SKM-1 (cell line): ENCODE data around the gene XIRP1.
A peak's percentile ranks its signal among the peaks of the same experiment; 100 is the strongest.
"Not testable (repeated sequence)": the region's sequence is repeated elsewhere in the genome, so short reads cannot be mapped to it uniquely, and the experiment has no call there.

Source experiments
- DNase-seq: peaks from one replicate; lab custom pipeline; 2025; ENCODE audit not compliant: unreplicated experiment; lab: John Stamatoyannopoulos, UW

The XIRP1 gene

DNA sequence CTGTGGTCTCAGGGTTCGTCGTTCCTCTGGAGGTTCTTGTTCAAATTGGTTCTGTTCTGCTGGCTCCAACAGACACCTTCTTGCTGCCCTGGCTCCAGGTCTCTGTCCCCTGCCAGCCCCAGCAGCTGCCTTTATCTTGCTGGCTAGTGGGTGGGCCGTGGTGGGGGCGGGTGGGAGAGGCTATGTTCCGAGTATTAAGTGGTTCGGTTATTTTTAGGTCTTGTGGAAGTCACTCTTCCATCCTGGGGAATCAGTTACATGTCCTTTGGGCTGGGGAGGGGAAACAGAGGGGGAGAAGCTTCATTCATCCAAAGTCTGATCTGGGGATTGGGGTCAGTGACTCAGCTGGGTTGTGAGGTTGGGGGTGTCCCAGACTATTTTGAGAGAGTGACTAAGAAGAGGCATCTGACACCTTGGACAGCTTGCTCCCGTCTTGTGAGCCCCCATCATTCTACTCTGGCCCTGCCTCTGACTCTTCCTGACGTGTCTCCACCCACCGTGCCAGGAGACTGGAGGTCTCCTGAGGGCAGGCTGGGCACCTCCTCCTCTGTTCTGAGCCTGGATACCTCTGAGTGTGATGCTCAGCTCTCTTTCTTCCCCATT lies at the start of gene XIRP1:
TSS of gene XIRP1 (minus strand) at position 106 of the 603 bp plus-strand sequence. CDS start 3,150 bp downstream, outside the sequence.
- DNase-seq, result no peak

GRCh38 chr3:39241561-39241960 lies 49.2 kb upstream of the XIRP1 start:
- peak; percentile 64 for DNase-seq

- no peak for DNase-seq
Measured at GRCh38 chr3:39237027-39237426, 44.6 kb upstream of the XIRP1 start.

DNA sequence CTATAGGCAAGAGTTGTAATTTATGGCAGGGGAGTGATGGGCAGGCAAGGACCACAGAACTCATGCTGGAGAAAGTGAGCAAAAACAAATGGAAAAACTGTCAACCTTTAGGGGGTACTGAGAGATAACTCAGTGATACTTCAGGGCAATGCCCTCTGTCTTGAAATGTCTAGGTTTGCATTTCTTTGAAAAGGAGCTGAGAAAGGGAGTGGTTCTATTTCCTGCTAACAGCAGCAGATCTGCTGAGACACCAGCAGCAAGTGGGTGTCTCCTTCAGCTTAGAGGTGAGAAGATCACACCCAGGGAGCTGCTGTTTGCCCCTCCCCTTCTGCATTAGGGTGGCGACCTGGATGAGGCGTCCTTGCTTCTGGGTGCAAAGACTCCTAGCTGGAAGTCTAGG lies 42.3 kb upstream of the XIRP1 start:
- DNase-seq, result no peak

GRCh38 chr3:39232859-39233258 lies 40.5 kb upstream of the XIRP1 start:
- peak; percentile 13 for DNase-seq

DNA sequence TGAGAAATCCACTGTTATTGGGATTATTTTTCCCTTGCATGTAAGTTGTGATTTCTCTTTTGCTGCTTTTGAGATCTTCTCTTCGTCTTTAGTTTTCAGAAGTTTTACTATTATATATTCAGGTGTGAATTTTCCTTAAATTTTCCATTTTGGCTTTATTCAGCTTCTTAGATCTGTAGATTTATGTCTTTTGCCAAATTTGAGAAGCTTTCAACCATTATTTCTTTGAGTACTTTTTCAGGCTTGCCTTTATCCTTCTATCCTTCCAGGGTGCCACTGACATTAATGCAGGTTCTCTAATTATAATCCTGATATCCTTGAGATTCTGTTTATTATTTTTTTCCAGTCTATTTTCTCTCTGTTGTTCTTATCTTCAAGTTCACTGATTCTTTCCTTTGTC lies 38.1 kb upstream of the XIRP1 start:
- no peak for DNase-seq

GRCh38 chr3:39228496-39228895 lies 36.1 kb upstream of the XIRP1 start:
- no peak for DNase-seq

GRCh38 chr3:39227596-39227995 lies 35.2 kb upstream of the XIRP1 start:
- DNase-seq, result not testable (repeated sequence)

- DNase-seq, result peak; percentile 51
Measured at GRCh38 chr3:39226106-39226741, 33.8 kb upstream of the XIRP1 start.

GRCh38 chr3:39224288-39224687 lies 31.9 kb upstream of the XIRP1 start:
- DNase-seq, result no peak

- no peak for DNase-seq
Measured at GRCh38 chr3:39222939-39223338, 30.5 kb upstream of the XIRP1 start.

GRCh38 chr3:39222462-39222861 lies 30.1 kb upstream of the XIRP1 start:
- no peak for DNase-seq

GRCh38 chr3:39221141-39221530 lies 28.7 kb upstream of the XIRP1 start:
- DNase-seq, result no peak

- peak; percentile 85 for DNase-seq
Measured at GRCh38 chr3:39220407-39221140, 28.2 kb upstream of the XIRP1 start.

DNA sequence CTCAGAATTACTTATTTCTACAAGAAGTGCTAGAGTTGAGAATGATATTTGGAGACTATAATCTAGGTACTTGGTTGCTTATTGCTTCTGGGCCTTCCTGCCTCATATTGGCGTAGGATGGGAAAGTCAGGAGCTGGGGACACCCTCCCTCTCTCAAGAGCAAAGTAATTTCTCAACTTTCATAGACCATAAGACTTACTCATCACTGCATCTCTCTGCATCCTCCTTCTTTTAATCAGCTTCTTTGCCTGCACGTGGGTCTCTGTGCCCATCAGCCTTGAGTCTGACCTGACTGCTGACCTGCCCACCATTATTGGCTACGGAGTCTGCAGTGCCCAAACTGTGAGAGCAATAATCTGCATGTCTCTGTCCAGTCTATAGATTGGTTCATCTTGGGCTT lies 27.3 kb upstream of the XIRP1 start:
- DNase-seq, result no peak

GRCh38 chr3:39216176-39216790 lies 23.9 kb upstream of the XIRP1 start:
- peak; percentile 75 for DNase-seq

GRCh38 chr3:39213613-39214012 lies 21.2 kb upstream of the XIRP1 start:
- DNase-seq, result no peak

- no peak for DNase-seq
Measured at GRCh38 chr3:39212665-39213064, 20.3 kb upstream of the XIRP1 start.

DNA sequence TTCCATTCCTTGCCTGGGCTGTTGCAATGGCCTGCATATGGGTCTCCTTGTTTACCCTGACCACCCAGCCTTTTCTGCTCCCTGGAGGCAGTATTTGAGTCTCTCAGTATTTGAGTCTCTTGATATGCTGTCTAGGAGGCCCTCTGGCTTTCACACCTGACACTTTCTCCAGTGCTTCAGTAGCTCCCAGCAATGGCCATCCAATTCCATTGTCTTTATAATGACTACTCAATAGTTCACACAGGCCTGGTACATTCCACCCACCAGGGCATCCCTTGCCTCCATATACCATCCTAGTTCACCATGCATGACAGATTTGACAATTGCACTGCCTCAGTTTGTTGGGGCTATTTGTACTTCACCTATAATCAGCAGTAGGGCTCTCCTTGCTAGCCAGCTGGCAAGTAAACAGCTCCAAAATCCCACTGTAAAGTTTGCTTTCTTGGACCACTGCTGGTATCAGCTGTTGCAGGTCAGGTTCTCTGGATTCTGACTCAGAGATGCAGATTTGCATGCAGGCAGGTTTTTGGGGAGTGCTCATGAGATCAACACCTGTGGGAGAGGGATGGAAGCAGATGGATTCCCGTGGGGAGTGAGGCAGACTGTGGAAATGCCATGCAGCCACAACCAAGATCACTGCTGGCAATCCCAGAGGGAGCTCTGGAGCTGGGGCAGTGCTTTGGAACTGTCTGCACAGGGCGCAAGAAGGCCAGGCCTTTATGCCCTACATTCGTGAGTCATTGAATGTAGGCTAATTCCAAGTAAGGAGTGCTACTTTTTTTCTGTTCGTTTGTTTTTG lies 19.1 kb upstream of the XIRP1 start:
- DNase-seq, result no peak

GRCh38 chr3:39210078-39210477 lies 17.7 kb upstream of the XIRP1 start:
- DNase-seq, result no peak

DNA sequence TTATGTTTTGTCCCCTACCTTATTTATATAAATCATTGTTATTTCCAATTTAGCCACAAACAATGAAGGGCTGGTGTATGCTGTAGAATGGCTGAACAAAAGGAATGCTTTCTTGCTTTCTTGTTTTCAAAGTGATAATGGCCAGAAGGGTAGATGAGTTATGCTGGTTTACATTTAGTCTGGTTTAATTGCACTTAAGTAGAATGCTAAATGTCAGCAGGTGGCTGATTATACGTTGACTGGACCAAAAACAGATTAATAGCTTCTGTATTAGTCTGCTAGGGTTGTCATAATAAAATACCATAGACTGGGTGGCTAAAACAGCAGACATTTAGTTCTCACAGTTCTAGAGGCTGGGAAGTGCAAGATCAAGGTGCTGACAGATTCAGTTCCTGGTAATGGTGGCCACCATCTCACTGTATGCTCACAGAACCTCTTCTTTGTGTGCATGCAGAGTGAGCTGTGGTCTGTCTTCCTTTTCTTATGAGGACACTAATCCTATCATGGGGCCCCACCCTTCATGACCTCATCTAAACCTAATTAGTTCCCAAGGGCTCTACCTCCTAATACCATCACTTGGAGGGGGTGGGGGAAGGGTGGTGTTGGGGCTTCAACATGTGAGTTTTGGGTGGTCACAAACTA lies 17.1 kb upstream of the XIRP1 start:
- DNase-seq, result no peak
